ENCODE results near the gene GOLT1A. TPM values are rescaled to one million over a fixed set of nuclear protein-coding genes. Genes with fewer than 3 reads are reported as not detected.

Gene GOLT1A
- total and polyA plus RNA-seq, 2 of the 8 experiments (the other 6 are each of a cell fraction or from before 2014, with no cell fraction given) = 7.5 to 8.5 TPM

DNA sequence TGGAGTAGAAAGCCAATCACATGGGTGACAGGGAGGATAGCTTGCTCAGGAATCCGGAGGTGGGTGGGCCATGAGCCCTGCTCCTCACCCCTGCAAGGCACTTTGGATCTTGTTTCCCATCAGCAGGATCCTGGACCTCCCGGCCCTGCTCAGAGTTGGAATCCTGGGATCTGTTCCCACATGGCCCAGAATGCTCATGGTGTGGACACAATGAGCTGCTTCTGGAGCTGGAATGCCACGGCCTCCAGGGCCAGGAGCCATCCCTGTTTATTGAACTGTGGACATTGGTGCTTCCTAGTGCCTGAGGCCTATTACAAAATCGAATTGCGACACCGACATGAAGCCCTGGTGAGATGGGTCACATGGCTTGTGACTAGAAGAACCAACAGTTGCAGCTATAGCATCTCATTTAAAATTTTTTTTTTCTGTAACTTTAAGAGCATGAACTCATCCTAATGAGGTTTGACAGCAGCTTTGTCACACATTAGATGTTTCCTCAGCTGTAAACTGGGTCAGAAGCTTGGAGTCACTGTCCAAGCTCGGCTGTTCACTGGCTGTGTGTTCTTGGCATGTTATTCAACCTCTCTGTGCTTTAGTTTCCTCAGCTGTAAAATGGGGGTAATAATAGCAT, 40.4 kb upstream of the GOLT1A start:
- H4K5ac ChIP-seq (ENCODE audit: insufficient read length, low read depth, low read length) = no peak overlapping the region
- TF ChIP-seq CHD2 (IDR thresholded peaks at IDR 0.05; ENCODE audit: low read length) (no peak), EP300 (IDR thresholded peaks at IDR 0.05; ENCODE audit: borderline replicate concordance in 1 of 2, low read depth in 2 of 2, low read length in 2 of 2) (no peak), POLR2AphosphoS5 (IDR thresholded peaks at IDR 0.05; ENCODE audit: low read depth, low read length) (no peak), USF2 (IDR thresholded peaks at IDR 0.05; ENCODE audit: low read length) (no peak), ZNF274 (IDR thresholded peaks at IDR 0.05; ENCODE audit: borderline replicate concordance, extremely low read depth, low read length) (no peak), POU5F1 (IDR thresholded peaks at IDR 0.05; ENCODE audit: low read depth, low read length) (no peak)

More for the DNA sequence above, 40.4 kb upstream of the GOLT1A start:
- Histone ChIP-seq H2BK20ac (ENCODE audit: low read length) (peak overlapping the region; percentile 50), H2BK120ac (replicated peaks; ENCODE audit: low read depth, low read length) (peak overlapping the region; percentile 41), H3K9me3 (ENCODE audit: insufficient read depth in 2 of 2, low read depth in 1 of 2, low read length in 1 of 2) (no peaks in the 10 kb centered on the region), H4K8ac (ENCODE audit: extremely low read depth, insufficient read depth, low read length) (no peak overlapping the region; the same call in 1 of the 2 replicates), H2AFZ (ENCODE audit: low read length) (no peak overlapping the region), H3K79me2 (ENCODE audit: control insufficient read depth in 1 of 2, insufficient read depth in 2 of 2, low read length in 2 of 2) (no peaks in the 10 kb centered on the region), H2BK5ac (ENCODE audit: low read depth, low read length) (peak overlapping the region; percentile 27), H3K4me3 (ENCODE audit: extremely low read depth in 1 of 4, insufficient read depth in 2 of 4, low read depth in 3 of 4, low read length in 4 of 4) (no peak overlapping the region), H2AK5ac (ENCODE audit: low read depth, low read length) (no peak overlapping the region), H3K14ac (ENCODE audit: insufficient read length) (no peak overlapping the region), H3K27me3 (replicated peaks in 1 of 4; ENCODE audit: control insufficient read depth in 3 of 4, extremely low read depth in 1 of 4, insufficient read depth in 3 of 4, low read length in 3 of 4) (no peaks in the 10 kb centered on the region), H3K4me2 (ENCODE audit: insufficient read depth in 1 of 2, low read depth in 2 of 2, low read length in 2 of 2) (peak overlapping the region in 1 of 2 experiments; percentile 59; a peak in 1 of 4 replicates), H3K23ac (ENCODE audit: insufficient read length) (no peak overlapping the region), H3K23me2 (ENCODE audit: low read depth, low read length) (no peaks in the 10 kb centered on the region), H4K20me1 (replicated peaks in 1 of 2; ENCODE audit: control insufficient read depth in 1 of 2, insufficient read depth in 2 of 2, low read length in 2 of 2) (no peaks in the 10 kb centered on the region), H3K18ac (ENCODE audit: extremely low read depth, low read length) (peak overlapping the region; percentile 42; the same call in 1 of the 2 replicates), H3K4me1 (replicated peaks in 1 of 4; ENCODE audit: control insufficient read depth in 3 of 4, insufficient read depth in 4 of 4, low read length in 3 of 4) (peaks cover 15 to 31% (median 23%) of the 10 kb centered on the region in 4 experiments), H3K56ac (replicated peaks; ENCODE audit: insufficient read length, low read depth, low read length) (no peak overlapping the region), H2BK15ac (ENCODE audit: low read length) (no peak overlapping the region; the same call in 1 of the 2 replicates), H3K9ac (replicated peaks in 1 of 4; ENCODE audit: extremely low read depth in 1 of 4, low read depth in 3 of 4, low read length in 3 of 4) (no peak overlapping the region), H3K27ac (ENCODE audit: low read depth, low read length) (no peak overlapping the region), H3K79me1 (ENCODE audit: low read depth, low read length) (no peaks in the 10 kb centered on the region), H2BK12ac (ENCODE audit: low read depth, low read length) (peak overlapping the region; percentile 71; the same call in 1 of the 2 replicates), H3K36me3 (ENCODE audit: control insufficient read depth in 2 of 4, insufficient read depth in 4 of 4, low read length in 3 of 4) (peaks cover 0 to 4% (median 0%) of the 10 kb centered on the region in 4 experiments; a peak in 1 of 8 replicates), H4K91ac (replicated peaks; ENCODE audit: insufficient read length, low read length) (peak overlapping the region; percentile 42), H3K4ac (replicated peaks; ENCODE audit: insufficient read length, low read depth, low read length) (peak overlapping the region; percentile 4)
- ChIA-PET CTCF (ENCODE audit: partially characterized antibody) (interaction anchor here (0.9 to 19.1 kb wide), 28 partner anchors 7 to 553 kb away, joined by 3 to 335 read pairs (median 6); partner anchors contain the start of genes GOLT1A, KISS1 and PLEKHA6), POLR2A (ENCODE audit: partially characterized antibody) (interaction anchor here (0.9 to 2.0 kb wide), 3 partner anchors 10 to 13 kb away, joined by 3 to 9 read pairs (median 6); no protein-coding TSS in a partner anchor)
- peak; percentile 36 for FAIRE-seq
- DNase-seq (ENCODE audit: low read depth in 1 of 2, low spot score in 2 of 2) = no peak
- 82% methylated on average over 7 of the region's 7 CpGs; no CpG with 5 or more reads in 1 of the 2 experiments for WGBS, 2 experiments (ENCODE audit: extremely low coverage in 1 of 2, insufficient coverage in 1 of 2, insufficient read length in 1 of 2, insufficient replicate concordance in 2 of 2, low coverage in 1 of 2, low lambda C conversion rate in 2 of 2, missing lambda C conversion rate in 1 of 2)
